ENCODE data around the gene HUNK.

Gene HUNK

GRCh38 chr21:31937303-31937702 is 64.5 kb downstream of the HUNK start:
- H2BK5ac ChIP-seq (ENCODE audit: low read depth, low read length, poor library complexity) = no peak overlapping the region
- no CpG with 5 or more reads among the region's 2 CpGs for WGBS (ENCODE audit: extremely low coverage, insufficient coverage, insufficient read length)
- no peak overlapping the region for H4K12ac ChIP-seq (ENCODE audit: low read depth, low read length)
- H3K36me3 ChIP-seq (ENCODE audit: control insufficient read depth in 1 of 2, insufficient read depth in 2 of 2, low read length in 2 of 2) = no peaks in the 10 kb centered on the region
- H3K4me3 ChIP-seq (ENCODE audit: low read depth, low read length) = no peak overlapping the region
- no peak overlapping the region for H3K23ac ChIP-seq (ENCODE audit: low read length)
- no peak for DNase-seq
- no peak overlapping the region for H3K18ac ChIP-seq (ENCODE audit: low read length)
- peaks cover 12 to 13% of the 10 kb centered on the region in 2 experiments for H3K4me1 ChIP-seq (ENCODE audit: control insufficient read depth in 1 of 2, insufficient read depth in 2 of 2, low read length in 2 of 2)
- no peaks in the 10 kb centered on the region for H3K27me3 ChIP-seq (ENCODE audit: insufficient read depth, low read length)
- H3K79me2 ChIP-seq (ENCODE audit: control insufficient read depth, insufficient read depth, low read length, poor library complexity) = no peaks in the 10 kb centered on the region
- H4K8ac ChIP-seq (ENCODE audit: low read depth, low read length) = no peak overlapping the region
- no peaks in the 10 kb centered on the region for H3K9me3 ChIP-seq (ENCODE audit: insufficient read depth, low read depth, low read length)
- H3K4me2 ChIP-seq (ENCODE audit: low read length) = no peak overlapping the region
- H2BK120ac ChIP-seq (ENCODE audit: insufficient read depth, low read length, poor library complexity) = no peak overlapping the region
- H3K4ac ChIP-seq (ENCODE audit: low read depth, low read length) = no peak overlapping the region
- no peak overlapping the region for H3K14ac ChIP-seq (ENCODE audit: low read length)
- no peak overlapping the region for H4K91ac ChIP-seq (ENCODE audit: low read depth, low read length)
- no peak overlapping the region for H3K9ac ChIP-seq (ENCODE audit: low read length)
- H2AK5ac ChIP-seq (ENCODE audit: low read length) = no peak overlapping the region
- H3K27ac ChIP-seq (ENCODE audit: low read depth, low read length) = no peak overlapping the region
- no peak overlapping the region for H2BK12ac ChIP-seq (ENCODE audit: low read length)
- no peaks in the 10 kb centered on the region for H3K79me1 ChIP-seq (ENCODE audit: low read length)
- H2AFZ ChIP-seq (ENCODE audit: insufficient read depth, low read length, poor library complexity) = no peak overlapping the region

DNA sequence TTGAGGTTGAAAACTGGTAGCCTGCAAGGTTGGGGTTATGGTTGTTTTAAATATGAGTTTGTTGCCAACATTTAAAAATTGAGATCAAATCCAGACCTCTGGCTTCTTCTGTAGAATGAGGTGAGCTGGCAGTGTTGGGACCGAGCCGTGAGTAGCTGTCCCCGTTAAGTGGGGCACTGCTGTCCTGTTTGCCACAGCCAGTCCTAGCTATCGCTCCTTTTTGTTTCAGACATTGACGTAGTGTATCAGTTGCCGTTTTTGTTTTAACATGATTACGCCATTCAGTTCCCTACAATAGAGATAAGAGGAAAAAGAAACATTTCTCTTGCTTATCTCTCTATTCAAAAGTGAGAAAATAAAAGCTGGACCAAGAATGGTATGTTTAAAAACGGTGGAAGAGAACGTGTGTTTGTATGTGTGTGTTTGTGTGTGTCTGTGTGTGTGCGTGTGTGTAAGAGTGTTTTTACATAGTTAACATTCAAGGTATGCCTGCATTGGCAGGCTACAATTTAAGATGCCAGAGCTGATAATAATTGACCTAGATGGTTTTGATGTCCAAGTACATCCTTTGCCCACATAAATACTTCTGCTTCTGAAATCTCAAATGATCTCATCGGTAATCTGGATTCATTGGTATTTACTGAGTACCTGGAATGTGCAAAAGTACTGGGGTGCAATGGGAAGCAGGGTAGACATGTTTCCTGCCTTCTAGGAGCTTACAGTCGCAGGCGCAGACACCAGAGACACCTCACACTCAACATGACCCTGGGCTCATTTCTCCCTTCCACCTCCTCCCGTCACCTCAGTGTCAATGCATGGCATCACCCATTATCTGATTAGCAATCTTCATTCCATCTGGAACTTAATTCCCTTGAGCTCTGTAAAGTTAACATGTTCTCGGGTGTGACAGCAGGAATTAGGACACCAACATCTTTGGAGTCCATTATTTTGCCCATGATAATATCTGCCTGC is 65.8 kb downstream of the HUNK start:
- H3K23ac ChIP-seq (ENCODE audit: low read length) = no peak overlapping the region
- DNase-seq = peak; percentile 50 to 92
- no peak overlapping the region for H3K4me3 ChIP-seq (ENCODE audit: low read depth, low read length)
- no peaks in the 10 kb centered on the region for H3K36me3 ChIP-seq (ENCODE audit: control insufficient read depth in 1 of 2, insufficient read depth in 2 of 2, low read length in 2 of 2)
- H2AFZ ChIP-seq (ENCODE audit: insufficient read depth, low read length, poor library complexity) = no peak overlapping the region
- H3K27me3 ChIP-seq (ENCODE audit: insufficient read depth, low read length) = no peaks in the 10 kb centered on the region
- H3K18ac ChIP-seq (ENCODE audit: low read length) = no peak overlapping the region
- WGBS (ENCODE audit: extremely low coverage, insufficient coverage, insufficient read length) = 100% methylated on average over 3 of the region's 15 CpGs
- peaks cover 4 to 9% of the 10 kb centered on the region in 2 experiments for H3K4me1 ChIP-seq (ENCODE audit: control insufficient read depth in 1 of 2, insufficient read depth in 2 of 2, low read length in 2 of 2)
- no peak overlapping the region for H3K4me2 ChIP-seq (ENCODE audit: low read length)
- H3K9ac ChIP-seq (ENCODE audit: low read length) = no peak overlapping the region
- H3K9me3 ChIP-seq (ENCODE audit: insufficient read depth, low read depth, low read length) = no peaks in the 10 kb centered on the region
- no peak overlapping the region for H4K91ac ChIP-seq (ENCODE audit: low read depth, low read length)
- H2AK5ac ChIP-seq (ENCODE audit: low read length) = no peak overlapping the region
- no peaks in the 10 kb centered on the region for H3K79me1 ChIP-seq (ENCODE audit: low read length)
- H2BK120ac ChIP-seq (ENCODE audit: insufficient read depth, low read length, poor library complexity) = no peak overlapping the region
- no peaks in the 10 kb centered on the region for H3K79me2 ChIP-seq (ENCODE audit: control insufficient read depth, insufficient read depth, low read length, poor library complexity)
- H3K4ac ChIP-seq (ENCODE audit: low read depth, low read length) = no peak overlapping the region
- no peak overlapping the region for H3K27ac ChIP-seq (ENCODE audit: low read depth, low read length)
- no peak overlapping the region for H4K8ac ChIP-seq (ENCODE audit: low read depth, low read length)
- no peak overlapping the region for H2BK12ac ChIP-seq (ENCODE audit: low read length)
- no peak overlapping the region for H2BK5ac ChIP-seq (ENCODE audit: low read depth, low read length, poor library complexity)
- H4K12ac ChIP-seq (ENCODE audit: low read depth, low read length) = no peak overlapping the region
- H3K14ac ChIP-seq (ENCODE audit: low read length) = no peak overlapping the region

- no CpG with 5 or more reads among the region's 6 CpGs for WGBS (ENCODE audit: extremely low coverage, insufficient coverage, insufficient read length)
- no peak overlapping the region for H2AFZ ChIP-seq (ENCODE audit: insufficient read depth, low read length, poor library complexity)
- H3K9me3 ChIP-seq (ENCODE audit: insufficient read depth, low read depth, low read length) = peaks cover 2% of the 10 kb centered on the region
- H3K27ac ChIP-seq (ENCODE audit: low read depth, low read length) = no peak overlapping the region
- no peak overlapping the region for H3K4ac ChIP-seq (ENCODE audit: low read depth, low read length)
- H3K27me3 ChIP-seq (ENCODE audit: insufficient read depth, low read length) = no peaks in the 10 kb centered on the region
- H3K79me1 ChIP-seq (ENCODE audit: low read length) = peaks cover 2% of the 10 kb centered on the region
- H3K79me2 ChIP-seq (ENCODE audit: control insufficient read depth, insufficient read depth, low read length, poor library complexity) = no peaks in the 10 kb centered on the region
- no peak overlapping the region for H2BK12ac ChIP-seq (ENCODE audit: low read length)
- no peaks in the 10 kb centered on the region for H3K36me3 ChIP-seq (ENCODE audit: control insufficient read depth in 1 of 2, insufficient read depth in 2 of 2, low read length in 2 of 2)
- DNase-seq = no peak
- no peak overlapping the region for H4K8ac ChIP-seq (ENCODE audit: low read depth, low read length)
- no peak overlapping the region for H3K4me2 ChIP-seq (ENCODE audit: low read length)
- H3K14ac ChIP-seq (ENCODE audit: low read length) = no peak overlapping the region
- H3K9ac ChIP-seq (ENCODE audit: low read length) = no peak overlapping the region
- H4K91ac ChIP-seq (ENCODE audit: low read depth, low read length) = no peak overlapping the region
- no peak overlapping the region for H4K12ac ChIP-seq (ENCODE audit: low read depth, low read length)
- H2BK5ac ChIP-seq (ENCODE audit: low read depth, low read length, poor library complexity) = no peak overlapping the region
- H2AK5ac ChIP-seq (ENCODE audit: low read length) = no peak overlapping the region
- H3K4me1 ChIP-seq (ENCODE audit: control insufficient read depth in 1 of 2, insufficient read depth in 2 of 2, low read length in 2 of 2) = peaks cover 8 to 9% of the 10 kb centered on the region in 2 experiments
- H3K18ac ChIP-seq (ENCODE audit: low read length) = no peak overlapping the region
- H2BK120ac ChIP-seq (ENCODE audit: insufficient read depth, low read length, poor library complexity) = no peak overlapping the region
- no peak overlapping the region for H3K4me3 ChIP-seq (ENCODE audit: low read depth, low read length)
- no peak overlapping the region for H3K23ac ChIP-seq (ENCODE audit: low read length)
Observed at GRCh38 chr21:31941694-31942093, 68.9 kb downstream of the HUNK start.

GRCh38 chr21:31943561-31943960 is 70.7 kb downstream of the HUNK start:
- Histone ChIP-seq H3K4me3 (ENCODE audit: low read depth, low read length) (no peak overlapping the region), H4K12ac (ENCODE audit: low read depth, low read length) (no peak overlapping the region)

More at GRCh38 chr21:31943561-31943960, 70.7 kb downstream of the HUNK start:
- Histone ChIP-seq H2AK5ac (ENCODE audit: low read length) (no peak overlapping the region), H2BK12ac (ENCODE audit: low read length) (no peak overlapping the region), H3K79me2 (ENCODE audit: control insufficient read depth, insufficient read depth, low read length, poor library complexity) (peaks cover 2% of the 10 kb centered on the region), H3K4ac (ENCODE audit: low read depth, low read length) (no peak overlapping the region), H2AFZ (ENCODE audit: insufficient read depth, low read length, poor library complexity) (no peak overlapping the region), H4K8ac (ENCODE audit: low read depth, low read length) (no peak overlapping the region), H3K4me1 (ENCODE audit: control insufficient read depth in 1 of 2, insufficient read depth in 2 of 2, low read length in 2 of 2) (peaks cover 14 to 18% of the 10 kb centered on the region in 2 experiments), H3K4me2 (ENCODE audit: low read length) (no peak overlapping the region), H3K79me1 (ENCODE audit: low read length) (peaks cover 8% of the 10 kb centered on the region), H3K9ac (ENCODE audit: low read length) (no peak overlapping the region), H3K9me3 (ENCODE audit: insufficient read depth, low read depth, low read length) (peaks cover 2% of the 10 kb centered on the region), H3K14ac (ENCODE audit: low read length) (no peak overlapping the region), H3K36me3 (ENCODE audit: control insufficient read depth in 1 of 2, insufficient read depth in 2 of 2, low read length in 2 of 2) (no peaks in the 10 kb centered on the region), H2BK120ac (ENCODE audit: insufficient read depth, low read length, poor library complexity) (no peak overlapping the region), H3K23ac (ENCODE audit: low read length) (no peak overlapping the region), H2BK5ac (ENCODE audit: low read depth, low read length, poor library complexity) (no peak overlapping the region), H3K27ac (ENCODE audit: low read depth, low read length) (no peak overlapping the region), H4K91ac (ENCODE audit: low read depth, low read length) (no peak overlapping the region), H3K27me3 (ENCODE audit: insufficient read depth, low read length) (no peaks in the 10 kb centered on the region), H3K18ac (ENCODE audit: low read length) (no peak overlapping the region)
- WGBS (ENCODE audit: extremely low coverage, insufficient coverage, insufficient read length) = no CpG with 5 or more reads among the region's 1 CpG
- DNase-seq = no peak

Data from trophoblast cell (in vitro differentiated cells and primary cell).